Measurements from ENCODE around the gene AFAP1.
"Not testable (repeated sequence)": the region's sequence is repeated elsewhere in the genome, so short reads cannot be mapped to it uniquely, and the experiment has no call there.

Gene AFAP1

GRCh38 chr4:7945709-7946380 lies 6.2 kb upstream of the AFAP1 start:
- no peak for DNase-seq (ENCODE audit: low spot score)

DNA sequence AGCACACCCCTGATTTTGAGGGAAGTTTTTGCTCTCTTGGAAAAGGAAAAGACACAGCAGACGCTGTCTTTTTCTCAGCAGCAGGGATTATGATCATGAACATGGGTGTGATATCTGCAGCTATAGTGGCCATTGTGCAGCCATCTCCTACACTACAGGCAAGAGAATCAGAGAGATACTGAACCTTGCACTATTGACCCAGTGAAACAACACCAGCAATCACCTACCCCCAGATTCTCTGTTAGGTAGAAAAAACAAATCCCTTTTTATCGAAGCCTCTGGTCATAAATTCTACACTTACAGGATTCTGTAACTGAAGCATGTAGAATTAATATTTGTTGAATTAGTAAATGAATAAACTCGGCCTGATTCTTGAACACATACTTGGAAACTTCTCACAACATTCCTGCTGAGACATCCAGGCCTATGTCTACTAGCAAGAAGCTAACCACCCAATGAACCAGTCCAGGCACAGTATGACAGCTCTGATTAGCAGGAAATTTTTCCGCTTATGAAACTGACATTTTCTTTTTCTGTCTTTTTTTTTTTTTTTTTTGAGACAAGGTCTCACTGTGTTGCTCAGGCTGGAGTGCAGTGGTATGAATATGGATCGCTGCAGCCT lies 5.0 kb upstream of the AFAP1 start:
- DNase-seq (ENCODE audit: low spot score) = no peak

GRCh38 chr4:7943688-7944087 lies 4.0 kb upstream of the AFAP1 start:
- DNase-seq (ENCODE audit: low spot score) = not testable (repeated sequence)

DNA sequence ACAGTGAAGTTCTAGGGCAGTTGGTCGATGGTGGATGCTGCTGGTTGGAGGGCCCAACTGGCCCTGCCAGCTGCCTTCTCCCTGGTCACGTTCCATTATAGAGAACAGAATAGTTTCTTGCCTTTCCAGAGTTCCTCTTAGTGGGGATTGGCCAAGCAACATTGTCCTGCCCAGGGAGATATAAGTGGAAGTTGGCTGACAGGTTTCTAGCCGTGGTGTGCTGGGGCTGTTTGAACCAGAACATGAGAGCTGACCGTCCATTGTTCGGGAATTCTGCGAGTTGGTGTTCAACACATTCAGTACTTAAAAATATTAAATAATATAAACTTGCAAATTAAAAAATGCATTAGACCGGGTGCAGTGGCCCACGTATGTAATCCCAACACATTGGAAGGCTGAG lies 3.5 kb upstream of the AFAP1 start:
- DNase-seq (ENCODE audit: low spot score) = no peak

DNA sequence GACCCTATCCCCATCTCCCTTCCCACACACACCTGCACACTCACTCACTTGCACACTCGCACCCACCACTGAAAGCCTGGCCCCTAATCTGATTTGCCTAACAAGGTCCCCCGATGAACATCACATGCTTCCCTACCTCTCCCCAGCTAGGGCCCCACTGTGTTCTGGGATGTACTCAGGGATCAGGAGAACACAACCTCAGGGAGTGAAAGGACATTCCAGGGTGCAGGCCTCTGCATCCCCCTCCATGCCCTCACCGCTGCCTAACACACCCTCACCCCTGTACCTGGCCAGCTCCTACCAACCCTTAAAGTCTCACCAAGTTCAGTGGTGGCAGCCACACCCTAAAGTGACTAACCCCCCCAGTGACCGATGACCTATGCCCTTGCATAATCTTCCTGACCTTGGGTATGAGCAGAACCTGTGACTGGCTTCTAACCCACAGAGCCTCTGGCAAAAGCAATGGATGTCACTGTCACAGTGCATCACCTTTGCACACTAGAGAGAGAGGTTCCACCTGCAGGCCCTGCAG lies 2.4 kb upstream of the AFAP1 start:
- DNase-seq (ENCODE audit: low spot score) = no peak

DNA sequence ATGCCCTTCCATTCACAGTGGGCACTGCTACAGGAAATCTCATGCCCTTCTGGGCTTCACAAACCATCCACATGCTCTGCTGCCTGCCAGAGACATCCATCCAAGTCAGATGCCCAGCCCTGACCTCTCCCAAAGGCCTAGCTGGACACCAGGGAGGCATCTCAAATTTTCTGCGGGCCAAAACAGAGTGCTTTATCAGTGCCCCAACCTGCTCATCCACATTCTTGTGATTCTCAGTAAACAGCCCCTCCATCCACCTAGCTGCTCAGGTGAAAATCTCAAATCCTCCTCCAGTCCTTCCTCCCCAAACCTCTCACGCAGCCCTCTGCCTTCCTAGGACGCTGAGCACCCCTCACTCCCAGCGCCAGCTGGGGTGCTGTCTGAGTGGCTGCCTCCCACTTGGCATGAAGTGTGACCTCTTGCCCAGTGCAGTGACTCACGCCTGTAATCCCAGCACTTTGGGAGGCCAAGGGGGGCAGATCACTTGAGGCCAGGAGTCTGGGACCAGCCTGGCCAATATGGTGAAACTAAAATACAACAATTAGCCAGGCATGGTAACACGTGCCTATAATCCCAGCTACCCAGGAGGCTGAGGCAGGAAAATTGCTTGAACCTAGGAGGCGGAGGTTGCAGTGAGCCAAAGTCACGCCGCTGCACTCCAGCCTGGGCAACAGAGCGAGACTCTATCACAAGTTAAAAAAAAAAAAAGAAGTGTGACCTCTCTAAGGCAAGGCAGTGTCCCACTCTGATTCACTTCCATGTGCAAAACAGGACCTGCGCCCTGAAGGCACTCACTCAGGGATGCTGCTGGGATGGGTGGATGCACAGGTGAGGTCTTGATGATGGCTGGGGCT lies 1.7 kb upstream of the AFAP1 start:
- DNase-seq (ENCODE audit: low spot score) = no peak

DNA sequence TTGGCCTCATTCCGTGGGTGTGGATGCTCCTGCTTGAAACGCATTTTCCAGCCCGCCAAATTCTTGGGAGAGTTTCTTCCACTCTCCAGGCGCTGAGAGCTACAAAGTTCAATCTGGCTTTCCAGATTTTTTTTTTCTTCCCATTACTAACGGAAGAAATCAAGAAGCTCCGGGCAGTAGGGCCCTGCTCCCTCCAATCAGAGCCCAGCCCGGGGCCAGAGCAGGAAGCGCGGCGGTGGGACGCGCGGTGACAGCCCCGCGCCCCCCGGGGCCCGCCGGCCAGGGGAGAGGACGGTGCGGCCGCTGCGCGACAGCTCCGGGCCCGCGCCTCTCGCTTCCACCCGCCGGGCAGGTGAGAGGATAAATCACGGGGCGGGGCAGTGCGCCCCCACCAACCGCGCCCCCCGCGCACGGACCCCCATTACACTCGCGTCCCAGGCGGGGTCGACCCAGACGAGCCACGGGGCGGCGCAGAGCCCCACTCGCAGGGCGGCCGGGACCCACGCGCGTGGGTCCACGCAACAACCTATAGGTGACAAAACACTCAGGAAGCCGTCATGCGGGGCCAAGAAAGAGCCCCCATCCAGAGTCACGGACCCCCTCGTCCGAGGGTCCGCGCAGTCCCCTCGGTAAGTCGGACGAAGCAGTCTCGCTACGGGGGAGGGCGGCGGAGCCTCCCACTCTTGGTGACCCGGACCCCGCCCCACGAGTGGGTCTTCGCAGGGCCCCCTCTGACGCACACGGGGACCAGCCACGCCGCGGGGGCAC lies 868 bp downstream of the AFAP1 start:
- DNase-seq (ENCODE audit: low spot score) = no peak

DNA sequence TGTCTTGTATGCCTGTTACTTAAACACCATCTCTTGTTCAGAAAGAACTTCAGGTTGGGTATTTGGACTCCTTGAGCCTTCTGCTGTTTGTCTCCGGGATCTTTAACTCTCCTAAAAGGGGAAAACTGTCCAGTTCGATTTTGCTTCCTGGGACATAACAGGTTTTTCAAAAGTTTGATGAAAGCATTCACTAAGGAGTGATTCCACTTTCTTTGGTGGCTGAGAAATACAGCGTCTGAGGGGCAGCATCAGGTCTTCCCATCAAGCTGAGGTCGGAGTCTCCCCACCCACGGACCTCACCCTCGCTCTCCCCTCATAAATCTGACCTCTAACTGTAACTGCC lies 1.4 kb downstream of the AFAP1 start:
- DNase-seq (ENCODE audit: low spot score) = no peak

- no peak for DNase-seq (ENCODE audit: low spot score)
Measured at GRCh38 chr4:7937006-7937405, 2.7 kb downstream of the AFAP1 start.

GRCh38 chr4:7933651-7934510 lies 5.8 kb downstream of the AFAP1 start:
- no peak for DNase-seq (ENCODE audit: low spot score)

- no peak for DNase-seq (ENCODE audit: low spot score)
Measured at GRCh38 chr4:7932287-7932686, 7.4 kb downstream of the AFAP1 start.

- DNase-seq (ENCODE audit: low spot score) = no peak
Measured at GRCh38 chr4:7929118-7929951, 10.3 kb downstream of the AFAP1 start.

GRCh38 chr4:7928711-7929110 lies 10.9 kb downstream of the AFAP1 start:
- DNase-seq (ENCODE audit: low spot score) = no peak

DNA sequence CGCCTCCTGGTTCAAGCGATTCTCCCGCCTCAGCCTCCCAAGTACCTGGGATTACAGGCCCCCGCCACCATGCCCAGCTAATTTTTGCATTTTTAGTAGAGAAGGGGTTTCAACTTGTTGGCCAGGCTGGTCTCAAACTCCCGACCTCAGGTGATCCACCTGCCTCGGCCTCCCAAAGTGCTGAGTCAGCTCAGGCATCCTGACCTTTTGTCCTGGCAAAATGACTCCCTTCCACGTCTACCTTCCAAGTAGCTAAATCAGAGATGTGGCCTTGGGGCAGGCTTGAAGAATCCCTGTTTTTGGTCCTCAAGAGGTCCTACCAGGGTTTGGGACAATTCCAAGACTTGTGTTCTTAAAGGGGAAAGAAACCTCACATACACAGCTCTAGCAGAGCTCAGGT lies 12.8 kb downstream of the AFAP1 start:
- DNase-seq (ENCODE audit: low spot score) = no peak

GRCh38 chr4:7924570-7924969 lies 15.1 kb downstream of the AFAP1 start:
- no peak for DNase-seq (ENCODE audit: low spot score)

DNA sequence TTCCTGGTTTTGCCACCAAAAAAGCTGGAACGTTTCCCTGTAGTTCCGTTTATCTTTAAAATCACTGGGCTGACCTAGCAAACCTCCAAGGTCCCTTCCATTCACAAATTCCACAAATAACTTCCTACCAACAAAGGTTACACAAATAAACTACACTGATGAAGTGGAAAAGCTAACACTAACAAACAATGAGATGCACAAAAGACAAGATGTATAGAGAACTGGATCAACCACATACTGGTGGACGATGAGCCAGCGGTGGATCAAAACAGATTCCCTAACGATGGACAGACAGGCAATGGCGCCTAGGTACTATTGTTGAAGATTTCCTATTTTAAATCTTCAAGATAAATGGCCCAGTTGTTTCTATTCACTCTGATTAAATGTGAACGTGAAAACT lies 15.5 kb downstream of the AFAP1 start:
- DNase-seq (ENCODE audit: low spot score) = no peak

DNA sequence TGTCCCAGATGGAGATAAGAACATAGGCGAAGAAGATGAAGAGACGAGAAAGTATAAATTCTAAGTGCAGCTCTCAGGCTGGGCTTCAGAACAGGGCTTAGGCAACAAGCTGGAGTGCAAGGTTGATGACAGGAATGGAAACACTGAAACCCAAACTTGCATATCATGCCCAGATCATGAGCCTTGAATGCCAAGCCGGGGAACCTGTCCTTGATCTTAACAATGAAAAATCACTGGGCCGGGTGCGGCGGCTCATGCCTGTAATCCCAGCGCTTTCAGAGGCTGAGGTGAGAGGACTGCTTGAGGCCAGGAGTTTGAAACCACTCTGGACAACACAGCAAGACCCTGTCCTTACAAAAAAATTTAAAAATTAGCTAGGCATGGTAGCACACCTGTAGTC lies 17.2 kb downstream of the AFAP1 start:
- no peak for DNase-seq (ENCODE audit: low spot score)

- DNase-seq (ENCODE audit: low spot score) = no peak
Measured at GRCh38 chr4:7918981-7919380, 20.7 kb downstream of the AFAP1 start.

DNA sequence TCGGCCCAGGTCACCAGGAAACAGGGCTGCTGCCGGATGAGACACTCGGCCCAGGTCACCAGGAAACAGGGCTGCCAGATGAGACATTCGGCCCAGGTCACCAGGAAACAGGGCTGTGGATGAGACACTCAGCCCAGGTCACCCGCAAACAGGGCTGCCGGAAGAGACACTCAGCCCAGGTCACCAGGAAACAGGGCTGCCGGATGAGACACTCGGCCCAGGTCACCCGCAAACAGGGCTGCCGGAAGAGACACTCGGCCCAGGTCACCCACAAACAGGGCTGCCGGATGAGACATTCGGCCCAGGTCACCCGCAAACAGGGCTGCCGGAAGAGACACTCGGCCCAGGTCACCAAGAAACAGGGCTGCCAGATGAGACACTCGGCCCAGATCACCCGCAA lies 21.5 kb downstream of the AFAP1 start:
- not testable (repeated sequence) for DNase-seq (ENCODE audit: low spot score)

DNA sequence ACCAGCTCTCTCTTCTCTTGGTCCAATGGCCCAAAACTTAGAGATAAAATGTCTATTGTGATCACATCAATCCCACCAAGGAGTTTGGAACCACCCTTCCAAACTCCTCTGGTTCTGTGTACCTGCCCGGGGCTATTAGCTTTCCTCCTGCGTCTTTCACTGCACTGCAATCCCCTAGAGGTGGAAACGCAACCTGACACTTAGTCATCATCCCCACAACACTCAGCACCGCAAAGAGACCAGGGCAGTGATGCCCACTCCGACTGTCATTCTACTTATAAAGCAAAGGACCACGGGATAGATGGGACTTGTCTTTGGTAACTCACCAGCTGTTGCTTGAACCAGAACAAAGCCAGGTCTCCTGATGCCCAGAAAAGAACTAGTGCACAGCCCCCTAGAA lies 22.0 kb downstream of the AFAP1 start:
- no peak for DNase-seq (ENCODE audit: low spot score)

GRCh38 chr4:7915875-7916242 lies 23.8 kb downstream of the AFAP1 start:
- no peak for DNase-seq (ENCODE audit: low spot score)

All from COLO829 (cell line).